Esophagus muscularis mucosa (tissue), 3 donors: Measurements from ENCODE around the gene PLEKHM3.
"Not testable (repeated sequence)": the region's sequence is repeated elsewhere in the genome, so short reads cannot be mapped to it uniquely, and the experiment has no call there.

Source experiments
- CTCF ChIP-seq, 3 experiments: fragments of 200-600 bp in 2 of 3; fragments of 450-650 bp in 1 of 3; sonication (generic) in 2 of 3; IDR thresholded peaks; one replicate each; pipeline ENCODE4 v1.5.1; 2017 to 2019; ENCODE audit warnings: antibody characterized with exemption in 3 of 3, mild to moderate bottlenecking in 2 of 3, moderate library complexity in 1 of 3
- POLR2A ChIP-seq: fragments of 450-650 bp; IDR thresholded peaks from one replicate; pipeline ENCODE4 v1.6.1; 2017; ENCODE audit warnings: antibody characterized with exemption, moderate library complexity, mild to moderate bottlenecking, low read depth
- POLR2AphosphoS5 ChIP-seq, 2 donors: sonication (generic); formaldehyde crosslinking; IDR thresholded peaks; one replicate each; pipeline ENCODE4 v1.6.1; 2017; ENCODE audit warnings: antibody characterized with exemption in 2 of 2

- not testable (repeated sequence) for TF ChIP-seq CTCF (IDR thresholded peaks at IDR 0.05); POLR2A; POLR2AphosphoS5 (IDR thresholded peaks at IDR 0.05)
These were observed 118.8 kb downstream of the PLEKHM3 start for GRCh38 chr2:207906495-207906894.
